Measurements from ENCODE around the gene ZNF641.

DNA sequence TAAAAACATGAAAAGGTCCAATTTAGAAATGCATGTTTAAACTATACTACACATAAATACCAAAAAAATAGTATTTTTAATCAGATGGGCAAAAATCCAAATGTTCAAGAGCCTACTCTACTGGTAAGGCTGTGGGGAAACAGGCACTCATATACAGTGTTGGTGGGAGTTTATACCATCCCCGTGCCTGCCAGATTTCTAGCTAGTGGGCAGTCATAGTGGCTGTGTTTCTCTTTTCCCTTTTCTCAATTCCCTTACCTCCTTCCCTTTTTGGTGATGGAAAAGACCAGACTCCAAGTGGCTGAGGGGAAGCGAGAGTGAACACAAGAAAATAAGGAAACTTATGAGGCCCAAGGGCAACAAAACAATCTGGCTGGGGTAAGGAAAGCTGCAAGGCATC lies 14.7 kb downstream of the ZNF641 start:
- TF ChIP-seq POLR2AphosphoS5 (IDR thresholded peaks at IDR 0.05; ENCODE audit: low read depth, low read length), result no peak
- TF ChIP-seq TAF1 (IDR thresholded peaks at IDR 0.05; ENCODE audit: borderline replicate concordance, low read depth, low read length), result no peak
